GM19467 (cell line): ENCODE results near the gene FAM24A.

Source experiments
- ATAC-seq: cut with Tn5 transposase; IDR thresholded peaks from one replicate; pipeline ENCODE4 v1.9.1; 2021; ENCODE audit warnings: mild to moderate bottlenecking, moderate library complexity; ENCODE audit not compliant: unreplicated experiment

FAM24A gene

DNA sequence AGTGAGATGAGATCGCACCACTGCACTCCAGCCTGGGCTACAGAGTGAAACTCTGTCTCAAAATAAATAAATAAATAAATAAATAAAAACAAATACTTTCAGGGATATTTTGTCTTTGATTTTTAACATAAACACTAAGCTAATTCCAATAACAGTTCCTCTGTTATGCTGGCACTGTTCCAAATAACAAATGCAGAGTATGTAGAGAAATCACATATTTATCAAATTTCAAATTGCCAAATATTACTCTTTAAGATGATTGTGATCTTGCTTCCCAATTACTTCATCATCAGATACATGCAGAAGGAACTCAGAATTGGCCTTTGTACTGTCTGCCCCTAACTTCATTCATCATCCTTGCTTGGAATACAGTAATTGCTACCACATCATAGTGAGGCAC lies 19.7 kb downstream of the FAM24A start:
- ATAC-seq = no peak

- no peak for ATAC-seq
These were observed 20.9 kb downstream of the FAM24A start for GRCh38 chr10:122931088-122931906.

DNA sequence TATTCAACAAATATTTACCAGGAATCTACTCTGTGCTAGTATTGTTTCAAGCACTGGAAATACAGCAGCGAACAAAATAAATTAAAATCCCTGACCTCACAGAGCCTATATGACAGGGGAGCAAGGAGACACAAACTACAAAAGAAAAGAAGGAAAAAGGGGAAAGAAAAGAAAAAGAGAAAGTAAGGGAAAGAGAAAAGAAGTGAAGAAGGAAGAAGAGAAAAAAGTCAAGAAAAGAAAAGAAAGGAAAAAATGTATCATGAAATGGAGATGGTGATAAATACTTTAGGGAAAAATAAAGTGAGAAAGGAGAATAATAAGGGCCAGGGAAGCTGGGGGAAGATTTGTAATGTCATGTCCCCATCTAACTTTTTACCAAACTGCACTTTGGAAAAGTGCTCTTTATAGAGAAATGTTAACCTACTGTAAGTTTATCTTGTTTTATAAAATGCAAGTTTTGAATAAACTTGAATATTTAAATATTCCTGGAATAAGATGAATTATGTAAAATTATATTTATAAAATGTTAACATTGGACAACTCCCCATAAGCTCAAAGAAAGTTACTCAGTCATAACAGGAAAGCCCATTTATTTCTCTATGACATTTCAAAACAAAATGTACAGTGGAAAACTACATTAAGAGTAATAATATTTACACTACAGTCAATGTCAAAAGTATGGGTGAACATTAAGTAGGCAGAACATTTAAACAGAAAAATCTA lies 28.9 kb downstream of the FAM24A start:
- ATAC-seq = no peak

- ATAC-seq = no peak
These were observed 29.6 kb downstream of the FAM24A start for GRCh38 chr10:122939856-122940543.

DNA sequence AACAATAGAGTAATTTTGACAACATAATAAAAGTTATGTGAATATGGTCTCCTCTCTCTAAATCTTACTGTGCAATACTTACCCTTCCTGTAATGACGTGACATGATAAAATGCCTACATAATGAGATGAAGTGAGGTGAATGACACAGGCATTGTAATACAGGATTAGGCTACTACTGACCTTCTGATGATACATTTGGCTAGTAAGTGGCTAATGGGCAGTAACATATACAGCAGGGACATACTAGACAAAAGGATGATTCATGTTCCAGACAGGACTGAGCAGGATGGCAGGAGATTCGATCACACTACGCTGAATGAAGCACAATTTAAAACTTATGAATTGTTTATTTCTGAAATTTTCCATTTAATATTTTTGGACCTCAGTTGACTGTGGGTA lies 38.9 kb downstream of the FAM24A start:
- ATAC-seq = no peak

DNA sequence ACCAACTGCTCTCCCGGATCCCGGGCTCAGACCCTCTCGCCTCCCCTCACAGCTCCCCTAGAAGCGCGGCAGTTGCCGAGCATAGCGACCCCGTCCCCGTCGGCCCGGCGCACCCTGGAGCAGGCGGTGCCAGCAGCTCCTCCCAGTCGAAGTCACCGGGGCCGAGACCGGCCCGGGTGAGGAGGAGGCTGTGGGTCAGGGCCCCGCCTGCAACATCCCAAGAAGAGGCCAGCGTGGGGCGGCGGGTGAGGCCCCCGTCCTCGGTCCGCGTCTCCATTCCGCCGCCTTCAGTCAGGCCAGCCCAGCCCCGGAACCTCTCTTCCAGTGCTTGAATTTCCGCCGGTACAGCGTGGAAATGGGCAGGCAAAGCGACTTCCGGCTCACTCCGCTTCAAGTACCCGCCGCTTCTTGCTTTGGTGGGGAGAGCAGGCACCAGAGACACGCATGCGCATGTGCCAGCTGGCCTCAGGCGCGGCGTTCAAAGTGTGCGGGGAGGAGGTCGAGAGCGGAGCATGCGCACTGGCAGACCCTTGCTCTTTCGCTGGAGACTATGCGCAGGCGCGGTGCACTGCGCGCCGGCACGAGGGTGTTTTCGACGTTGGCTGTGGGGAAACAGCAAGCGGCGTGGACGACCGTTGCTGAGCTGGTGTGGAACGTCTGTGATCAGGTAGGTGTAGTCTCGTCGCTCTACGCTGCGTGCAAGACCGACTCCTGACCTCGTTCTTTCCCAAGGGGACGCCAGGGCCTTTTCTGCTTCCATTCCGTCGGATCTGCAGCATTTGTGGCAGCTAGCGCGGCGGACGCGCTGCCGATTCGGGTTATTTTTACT lies 43.7 kb downstream of the FAM24A start, which contains the start of gene C10orf88:
Gene C10orf88 (minus strand): TSS at position 326 of the 829 bp plus-strand sequence. CDS start 49 bp downstream, at position 277.
- ATAC-seq = peak; percentile 97

DNA sequence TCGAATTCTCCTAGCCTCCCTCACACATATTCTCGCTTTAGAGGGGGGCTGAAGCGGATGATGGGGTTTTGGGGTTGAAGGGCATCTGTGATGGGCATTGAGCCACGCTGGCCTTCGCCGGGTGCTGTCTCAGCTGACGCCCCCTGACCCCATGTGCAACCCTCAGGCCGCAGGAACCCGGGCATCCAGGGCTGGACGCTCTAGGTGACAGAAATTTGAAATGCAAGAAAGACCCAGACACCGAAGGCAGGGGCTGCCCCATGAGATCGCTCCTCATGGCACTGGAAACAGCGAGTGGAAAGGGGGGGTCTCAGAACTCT lies 44.3 kb downstream of the FAM24A start:
- no peak for ATAC-seq

DNA sequence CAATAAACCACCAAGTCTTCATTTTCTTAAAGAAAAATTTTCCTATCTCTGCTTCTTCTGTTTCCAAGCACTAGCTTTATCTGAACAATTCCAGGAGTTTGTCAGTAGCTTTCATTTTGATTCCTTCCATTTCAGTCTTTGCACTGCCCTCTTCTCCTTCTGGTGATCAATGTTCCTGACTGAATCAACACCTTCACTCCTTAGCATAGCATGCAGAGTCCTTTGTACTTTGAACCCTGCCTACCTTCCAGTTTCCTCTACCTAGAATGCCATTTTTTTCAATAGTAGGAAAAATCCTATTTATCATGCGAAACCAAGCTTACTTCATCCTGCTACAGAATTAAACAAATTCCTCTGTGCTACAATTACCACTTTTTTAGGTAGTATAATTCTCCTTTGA lies 45.5 kb downstream of the FAM24A start:
- no peak for ATAC-seq

- ATAC-seq = no peak
These were observed 47.1 kb downstream of the FAM24A start for GRCh38 chr10:122957474-122957873.

DNA sequence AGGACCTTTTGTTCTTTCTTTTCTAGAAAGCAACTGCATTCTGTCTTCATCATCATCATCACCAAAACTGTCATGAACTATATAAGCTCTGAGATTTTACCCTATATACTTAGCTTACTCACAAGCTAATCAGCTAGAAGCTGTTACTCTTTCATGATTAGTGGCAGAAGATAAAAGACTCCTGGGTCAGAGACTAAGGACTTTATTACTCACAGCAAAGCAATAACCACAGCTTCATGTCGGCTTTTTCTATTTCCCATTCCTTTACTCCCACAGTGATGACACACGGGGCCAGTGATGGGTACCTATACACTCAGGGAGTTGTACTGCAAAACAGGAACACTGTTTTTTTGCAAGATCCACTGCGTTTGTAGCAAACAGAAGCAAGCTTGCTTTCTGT lies 52.0 kb downstream of the FAM24A start:
- ATAC-seq = no peak
